OCI-M2 (cell line): ENCODE measurements around the gene SLC46A1.

ENCODE experiments used
- DNase-seq: peaks from one replicate; lab custom pipeline; 2025; ENCODE audit not compliant: unreplicated experiment; lab: John Stamatoyannopoulos, UW

Gene SLC46A1

GRCh38 chr17:28363186-28363585 is 42.8 kb downstream of the SLC46A1 start:
- no peak for DNase-seq

- DNase-seq: no peak
These were observed 48.2 kb downstream of the SLC46A1 start for GRCh38 chr17:28357901-28358197.

- peak; percentile 61 for DNase-seq
These were observed 48.7 kb downstream of the SLC46A1 start, which contains the start of gene POLDIP2 for GRCh38 chr17:28357061-28357900. POLDIP2 (minus strand) TSS chr17:28357527; CDS start chr17:28357448, 79 bp downstream.

- no peak for DNase-seq
These were observed 55.7 kb downstream of the SLC46A1 start for GRCh38 chr17:28350271-28350670.

- DNase-seq: no peak
These were observed 57.0 kb downstream of the SLC46A1 start for GRCh38 chr17:28348979-28349378.

- DNase-seq: no peak
These were observed 58.6 kb downstream of the SLC46A1 start for GRCh38 chr17:28347261-28347891.

GRCh38 chr17:28346746-28347246 is 59.2 kb downstream of the SLC46A1 start:
- DNase-seq: no peak

GRCh38 chr17:28346199-28346580 is 59.8 kb downstream of the SLC46A1 start:
- DNase-seq: no peak

- no peak for DNase-seq
These were observed 60.4 kb downstream of the SLC46A1 start for GRCh38 chr17:28345419-28346198.
